ENCODE results near the gene ARRB2.

Gene ARRB2

DNA sequence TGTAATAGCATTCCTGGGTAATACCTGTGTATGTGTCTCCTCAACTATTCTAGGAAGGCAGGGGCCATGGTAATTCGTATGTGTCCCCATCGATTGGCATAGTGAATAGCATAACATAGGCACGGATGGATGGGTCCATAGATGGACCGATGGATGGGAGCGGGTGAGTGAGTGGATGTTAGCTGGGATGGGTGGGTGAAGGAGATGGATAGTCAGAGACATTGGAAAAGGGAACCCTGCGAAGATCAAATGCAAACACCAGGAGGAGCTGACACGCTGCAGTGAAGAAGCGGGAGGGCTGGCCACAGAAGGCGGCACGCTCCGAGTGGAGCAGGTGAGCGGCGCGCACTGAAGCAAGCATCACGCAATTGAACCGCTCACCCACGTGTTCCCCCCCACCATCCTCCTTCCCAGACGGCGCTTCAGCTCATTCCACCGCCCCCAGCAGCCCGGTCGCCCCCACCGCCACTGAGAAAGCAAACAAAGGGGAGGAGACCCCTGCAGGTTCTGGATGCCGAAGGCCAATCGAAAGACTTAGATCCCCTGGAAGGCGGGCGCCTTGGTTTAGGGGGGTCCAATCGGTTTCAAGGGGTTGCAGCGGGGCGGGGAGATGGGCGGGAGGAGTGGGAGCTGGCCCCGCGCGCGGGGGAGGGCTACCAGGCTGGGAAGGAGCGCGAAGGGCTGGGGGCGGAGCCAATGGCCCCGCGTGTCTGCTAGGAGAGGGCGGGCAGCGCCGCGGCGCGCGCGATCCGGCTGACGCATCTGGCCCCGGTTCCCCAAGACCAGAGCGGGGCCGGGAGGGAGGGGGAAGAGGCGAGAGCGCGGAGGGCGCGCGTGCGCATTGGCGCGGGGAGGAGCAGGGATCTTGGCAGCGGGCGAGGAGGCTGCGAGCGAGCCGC lies at the start of gene ARRB2:
ARRB2 (plus strand) TSS at position 839 of the 899 bp plus-strand sequence. CDS start 90 bp downstream, outside the sequence.
- H3K4me3 ChIP-seq (ENCODE audit: low read depth, low read length), result peak within 1 kb of the TSS; percentile 66
- TF ChIP-seq, protein P1, sequence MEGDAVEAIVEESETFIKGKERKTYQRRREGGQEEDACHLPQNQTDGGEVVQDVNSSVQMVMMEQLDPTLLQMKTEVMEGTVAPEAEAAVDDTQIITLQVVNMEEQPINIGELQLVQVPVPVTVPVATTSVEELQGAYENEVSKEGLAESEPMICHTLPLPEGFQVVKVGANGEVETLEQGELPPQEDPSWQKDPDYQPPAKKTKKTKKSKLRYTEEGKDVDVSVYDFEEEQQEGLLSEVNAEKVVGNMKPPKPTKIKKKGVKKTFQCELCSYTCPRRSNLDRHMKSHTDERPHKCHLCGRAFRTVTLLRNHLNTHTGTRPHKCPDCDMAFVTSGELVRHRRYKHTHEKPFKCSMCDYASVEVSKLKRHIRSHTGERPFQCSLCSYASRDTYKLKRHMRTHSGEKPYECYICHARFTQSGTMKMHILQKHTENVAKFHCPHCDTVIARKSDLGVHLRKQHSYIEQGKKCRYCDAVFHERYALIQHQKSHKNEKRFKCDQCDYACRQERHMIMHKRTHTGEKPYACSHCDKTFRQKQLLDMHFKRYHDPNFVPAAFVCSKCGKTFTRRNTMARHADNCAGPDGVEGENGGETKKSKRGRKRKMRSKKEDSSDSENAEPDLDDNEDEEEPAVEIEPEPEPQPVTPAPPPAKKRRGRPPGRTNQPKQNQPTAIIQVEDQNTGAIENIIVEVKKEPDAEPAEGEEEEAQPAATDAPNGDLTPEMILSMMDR (IDR thresholded peaks at IDR 0.05; ENCODE audit: low read depth, low read length), result peak; percentile 11; the same call in 1 of the 2 replicates

DNA sequence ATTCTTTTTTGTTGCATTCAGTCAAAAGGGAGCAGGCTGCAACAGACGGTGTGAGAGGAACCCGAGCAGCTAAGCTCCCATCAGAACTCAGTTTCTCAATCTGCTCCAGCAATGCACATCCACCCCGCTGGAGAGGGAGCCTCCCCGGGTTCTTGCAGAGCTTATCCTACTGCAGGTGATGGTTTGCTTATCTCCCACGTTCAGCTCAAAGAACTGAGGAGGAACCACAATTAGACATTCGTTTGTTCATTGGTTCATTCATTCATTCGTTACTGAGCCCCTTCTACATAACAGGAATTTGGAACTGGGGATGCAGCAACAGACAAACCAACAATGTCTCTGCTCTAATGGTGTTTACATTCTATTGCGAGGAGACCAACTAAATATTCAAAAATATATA lies 46.7 kb upstream of the ARRB2 start:
- TF ChIP-seq, protein P1 (IDR thresholded peaks at IDR 0.05; ENCODE audit: low read depth, low read length), result no peak
- no peak overlapping the region for H3K4me3 ChIP-seq (ENCODE audit: low read depth, low read length)

DNA sequence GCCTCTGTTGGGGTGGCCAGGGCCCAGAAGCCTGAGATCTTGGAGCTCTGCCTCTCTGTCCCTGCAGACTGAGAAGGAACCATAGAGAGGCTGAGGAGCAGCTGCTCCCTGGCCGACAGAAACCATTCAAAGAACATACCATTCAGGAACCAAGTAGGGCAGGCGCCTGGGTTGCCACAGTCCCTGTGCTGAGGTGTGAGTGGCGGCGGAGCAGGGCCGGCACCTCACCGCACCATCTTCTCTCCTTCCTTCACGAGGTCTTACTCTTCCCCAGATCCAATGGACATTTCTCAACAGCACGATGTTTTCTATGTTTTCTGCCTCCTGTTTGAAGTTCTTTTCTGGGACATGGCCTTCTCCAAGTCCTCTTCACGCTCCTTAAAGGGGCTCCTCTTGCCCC lies 46.2 kb upstream of the ARRB2 start:
- no peak overlapping the region for H3K4me3 ChIP-seq (ENCODE audit: low read depth, low read length)
- TF ChIP-seq, protein P1 (IDR thresholded peaks at IDR 0.05; ENCODE audit: low read depth, low read length), result no peak

DNA sequence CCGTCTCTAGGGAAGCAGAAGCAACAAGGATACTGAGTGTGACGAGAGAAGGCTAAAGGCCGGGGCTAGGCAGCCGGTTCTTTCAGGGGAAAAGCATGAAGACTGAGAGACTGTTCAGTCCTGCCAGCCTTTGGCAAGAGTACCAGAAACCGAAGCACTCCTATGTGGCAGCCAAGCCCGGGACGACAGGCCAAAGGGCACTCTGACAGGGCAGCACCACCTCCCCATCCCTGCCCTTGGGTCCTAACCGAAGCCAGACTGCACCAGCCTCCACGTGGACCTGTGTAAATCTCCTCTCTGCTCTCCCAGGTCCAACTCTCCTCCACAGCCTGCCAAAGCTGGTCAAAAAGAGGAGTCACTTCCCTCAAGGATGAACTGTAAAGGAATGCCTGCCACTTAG lies 45.4 kb upstream of the ARRB2 start:
- TF ChIP-seq, protein P1 (IDR thresholded peaks at IDR 0.05; ENCODE audit: low read depth, low read length), result no peak
- no peak overlapping the region for H3K4me3 ChIP-seq (ENCODE audit: low read depth, low read length)

DNA sequence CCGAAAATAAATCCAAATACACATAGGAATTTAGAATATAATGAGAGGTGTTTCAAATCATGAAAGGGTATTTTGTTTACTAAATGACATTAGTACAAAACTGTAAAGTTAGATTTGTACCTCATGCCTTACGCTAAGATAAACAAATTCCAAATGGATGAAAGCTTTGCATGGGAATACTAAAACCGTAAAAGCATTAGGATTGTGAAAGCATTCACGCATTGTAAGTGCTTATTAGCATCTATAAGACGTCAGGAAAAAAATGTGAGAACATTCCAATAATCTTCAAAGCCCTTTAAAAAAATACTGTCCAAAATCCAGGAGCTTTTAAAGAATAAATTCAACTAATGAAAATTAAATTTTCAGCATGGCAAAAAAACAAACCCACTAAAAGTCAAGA lies 44.1 kb upstream of the ARRB2 start:
- TF ChIP-seq, protein P1 (IDR thresholded peaks at IDR 0.05; ENCODE audit: low read depth, low read length), result no peak
- no peak overlapping the region for H3K4me3 ChIP-seq (ENCODE audit: low read depth, low read length)

DNA sequence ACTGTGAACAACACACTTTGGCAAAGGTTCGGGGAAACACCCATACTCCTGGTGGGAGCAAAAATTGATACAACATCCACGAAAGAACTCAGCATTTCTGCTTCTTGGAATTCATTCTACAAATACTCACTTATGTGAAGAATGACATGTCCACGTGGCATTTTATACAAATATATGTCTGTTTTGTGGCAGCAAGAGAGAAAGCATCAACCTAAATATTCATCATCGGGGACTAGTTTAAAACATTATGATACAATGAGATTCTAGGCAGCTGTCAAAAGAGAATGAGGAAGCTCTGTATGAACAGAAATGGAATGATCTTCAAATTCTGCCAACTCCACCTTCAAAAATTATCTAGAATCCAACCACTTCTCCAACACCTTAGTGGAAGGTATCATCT lies 43.3 kb upstream of the ARRB2 start:
- TF ChIP-seq, protein P1 (IDR thresholded peaks at IDR 0.05; ENCODE audit: low read depth, low read length), result no peak
- H3K4me3 ChIP-seq (ENCODE audit: low read depth, low read length), result no peak overlapping the region

DNA sequence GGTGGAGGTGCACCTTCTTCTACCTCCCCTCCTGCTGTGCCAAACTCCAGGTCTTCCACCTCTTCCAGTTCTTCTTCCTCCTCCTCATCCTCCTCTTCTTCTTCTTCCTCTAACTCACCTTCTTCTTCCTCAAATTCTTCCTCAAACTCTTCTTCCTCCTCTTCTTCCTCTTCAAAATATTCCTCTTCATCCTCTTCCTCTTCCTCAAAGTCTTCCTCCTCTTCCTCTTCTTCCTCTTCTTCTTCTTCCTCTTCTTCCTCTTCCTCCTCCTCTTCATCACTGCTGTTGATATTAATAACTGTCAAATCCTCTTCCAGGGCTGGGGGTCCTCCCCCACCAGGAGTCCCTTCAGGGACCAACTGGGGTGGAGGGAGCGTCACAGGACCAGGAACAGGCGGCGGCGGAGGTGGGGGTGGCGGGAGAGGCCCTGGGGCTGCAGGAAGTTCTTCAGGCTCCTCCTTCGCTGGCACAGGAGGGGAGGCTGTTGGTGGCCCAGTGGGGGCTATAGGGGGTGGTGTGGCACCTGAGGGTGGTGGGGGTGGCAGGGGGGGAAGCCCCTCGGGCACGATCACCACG lies 38.3 kb upstream of the ARRB2 start:
- H3K4me3 ChIP-seq (ENCODE audit: low read depth, low read length), result no peak overlapping the region
- TF ChIP-seq, protein P1 (IDR thresholded peaks at IDR 0.05; ENCODE audit: low read depth, low read length), result no peak
